ENCODE measurements around the gene PCGF1. TPM values are rescaled to one million over a fixed set of nuclear protein-coding genes. Genes with fewer than 3 reads are reported as not detected.
A peak's percentile ranks its signal among the peaks of the same experiment; 100 is the strongest.

PCGF1 gene
- total and polyA plus RNA-seq, 2 of the 8 experiments (the other 6 are each of a cell fraction or from before 2014, with no cell fraction given), result 10.0 to 23.7 TPM

GRCh38 chr2:74461187-74462053 is 46.1 kb downstream of the PCGF1 start (continued):
- no peak for TF ChIP-seq POU5F1 (IDR thresholded peaks at IDR 0.05; ENCODE audit: low read depth, low read length)
- TF ChIP-seq GTF2F1 (IDR thresholded peaks at IDR 0.05; ENCODE audit: borderline replicate concordance, low read depth, low read length), result no peak
- TF ChIP-seq SP4 (IDR thresholded peaks at IDR 0.05; ENCODE audit: low read length), result no peak
- no peak for TF ChIP-seq MAFK (IDR thresholded peaks at IDR 0.05; ENCODE audit: low read depth, low read length)
- TF ChIP-seq HDAC2 (IDR thresholded peaks at IDR 0.05; ENCODE audit: borderline replicate concordance in 1 of 2, low read depth in 2 of 2, low read length in 2 of 2), result no peak
- no peak for TF ChIP-seq POLR2AphosphoS5 (IDR thresholded peaks at IDR 0.05; ENCODE audit: low read depth, low read length)
- TF ChIP-seq SP2 (IDR thresholded peaks at IDR 0.05; ENCODE audit: low read length), result no peak
- TF ChIP-seq ATF2 (IDR thresholded peaks at IDR 0.05; ENCODE audit: low read length), result no peak
- no peak for TF ChIP-seq RFX5 (IDR thresholded peaks at IDR 0.05; ENCODE audit: borderline replicate concordance, low read depth, low read length)
- TF ChIP-seq ZNF274 (IDR thresholded peaks at IDR 0.05; ENCODE audit: borderline replicate concordance, extremely low read depth, low read length), result no peak
- TF ChIP-seq CBX5 (IDR thresholded peaks at IDR 0.05; ENCODE audit: low read depth, low read length), result no peak
- TF ChIP-seq POLR2A (IDR thresholded peaks at IDR 0.05; ENCODE audit: control extremely low read depth in 1 of 2, low read depth in 2 of 2, low read length in 2 of 2), result peak in 1 of 2 experiments; percentile 20; a peak in 1 of 3 replicates
- TF ChIP-seq JUN (IDR thresholded peaks at IDR 0.05; ENCODE audit: low read depth, low read length), result no peak
- no peak for TF ChIP-seq CHD1 (IDR thresholded peaks at IDR 0.05; ENCODE audit: low read depth, low read length)
